ENCODE data around the gene TMEM214.
"Not testable (repeated sequence)": the region's sequence is repeated elsewhere in the genome, so short reads cannot be mapped to it uniquely, and the experiment has no call there.

Gene TMEM214

GRCh38 chr2:27070653-27071276 is 38.0 kb downstream of the TMEM214 start:
- no peak for DNase-seq (ENCODE audit: low spot score)

GRCh38 chr2:27071277-27071989 is 38.7 kb downstream of the TMEM214 start, which contains the start of gene OST4:
Gene OST4 (minus strand): TSS chr2:27071654.
- DNase-seq (ENCODE audit: low spot score) = peak; percentile 92

- no peak for DNase-seq (ENCODE audit: low spot score)
Measured at GRCh38 chr2:27071990-27072830, 39.4 kb downstream of the TMEM214 start.

- DNase-seq (ENCODE audit: low spot score) = no peak
Measured at GRCh38 chr2:27072920-27073319, 40.2 kb downstream of the TMEM214 start.

- no peak for DNase-seq (ENCODE audit: low spot score)
Measured at GRCh38 chr2:27073782-27074181, 41.0 kb downstream of the TMEM214 start.

- DNase-seq (ENCODE audit: low spot score) = no peak
Measured at GRCh38 chr2:27074738-27075565, 42.2 kb downstream of the TMEM214 start.

GRCh38 chr2:27075566-27075871 is 42.8 kb downstream of the TMEM214 start:
- not testable (repeated sequence) for DNase-seq (ENCODE audit: low spot score)

GRCh38 chr2:27076323-27076722 is 43.6 kb downstream of the TMEM214 start:
- DNase-seq (ENCODE audit: low spot score) = no peak

GRCh38 chr2:27077231-27077630 is 44.5 kb downstream of the TMEM214 start:
- DNase-seq (ENCODE audit: low spot score) = no peak

GRCh38 chr2:27078267-27079194 is 45.8 kb downstream of the TMEM214 start, which contains the start of gene EMILIN1:
Gene EMILIN1 (plus strand): TSS chr2:27078615. CDS start chr2:27079066, 451 bp downstream.
- DNase-seq (ENCODE audit: low spot score) = no peak

- DNase-seq (ENCODE audit: low spot score) = no peak
Measured at GRCh38 chr2:27079233-27080139, 46.7 kb downstream of the TMEM214 start.

- no peak for DNase-seq (ENCODE audit: low spot score)
Measured at GRCh38 chr2:27080140-27080469, 47.3 kb downstream of the TMEM214 start.

GRCh38 chr2:27080603-27080936 is 47.8 kb downstream of the TMEM214 start:
- DNase-seq (ENCODE audit: low spot score) = no peak

- no peak for DNase-seq (ENCODE audit: low spot score)
Measured at GRCh38 chr2:27081984-27082772, 49.4 kb downstream of the TMEM214 start.

- DNase-seq (ENCODE audit: low spot score) = no peak
Measured at GRCh38 chr2:27082773-27083409, 50.1 kb downstream of the TMEM214 start.

- DNase-seq (ENCODE audit: low spot score) = no peak
Measured at GRCh38 chr2:27083410-27084296, 50.9 kb downstream of the TMEM214 start.

GRCh38 chr2:27084297-27085061 is 51.7 kb downstream of the TMEM214 start:
- no peak for DNase-seq (ENCODE audit: low spot score)

Measured in hematopoietic multipotent progenitor cell treated with erythropoietin and hydrocortisone succinate and interleukin-3 and kit ligand, for 15 days (in vitro differentiated cells).